Measurements from ENCODE around the gene ARHGEF37. TPM values are rescaled to one million over a fixed set of nuclear protein-coding genes. Genes with fewer than 3 reads are reported as not detected.

The ARHGEF37 gene
- total RNA-seq, 1 donor from 2014 or later = 4.1 TPM

DNA sequence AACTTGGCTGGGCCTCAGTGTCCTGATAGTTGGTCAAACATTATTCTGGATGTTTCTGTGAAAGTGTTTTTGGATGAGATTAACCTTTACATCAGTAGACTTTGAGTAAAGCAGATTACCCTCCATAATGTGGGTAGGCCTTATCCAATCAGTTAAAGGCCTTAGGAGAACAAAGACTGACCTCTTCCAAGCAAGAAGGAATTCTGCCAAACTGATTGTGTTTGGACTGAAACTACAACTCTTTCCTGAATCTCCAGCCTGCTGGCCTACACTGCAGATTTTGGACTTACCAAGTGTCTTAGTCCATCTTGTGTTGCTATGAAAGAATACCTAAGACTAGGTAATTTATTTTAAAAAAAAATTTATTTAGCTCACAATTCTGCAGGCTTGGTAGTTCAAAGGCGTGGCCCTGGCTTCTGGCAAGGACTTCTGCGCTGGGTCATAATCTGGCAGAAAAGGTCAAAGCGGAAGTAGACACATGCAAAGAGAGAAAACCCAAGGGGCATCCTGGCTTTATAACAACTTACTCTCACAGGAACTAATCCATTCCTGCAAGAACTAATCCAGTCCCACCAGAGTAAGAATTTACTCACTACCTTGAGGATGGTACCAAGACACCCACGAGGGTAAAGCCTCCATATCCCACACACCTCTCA is 8.6 kb upstream of the ARHGEF37 start:
- Histone ChIP-seq H3K27me3 (ENCODE audit: control insufficient read depth, insufficient read depth, low read length) (no peaks in the 10 kb centered on the region), H3K4me3 (ENCODE audit: low read depth, low read length) (no peak overlapping the region), H3K36me3 (ENCODE audit: control insufficient read depth, insufficient read depth, low read length) (no peaks in the 10 kb centered on the region)
- TF ChIP-seq, protein P1, sequence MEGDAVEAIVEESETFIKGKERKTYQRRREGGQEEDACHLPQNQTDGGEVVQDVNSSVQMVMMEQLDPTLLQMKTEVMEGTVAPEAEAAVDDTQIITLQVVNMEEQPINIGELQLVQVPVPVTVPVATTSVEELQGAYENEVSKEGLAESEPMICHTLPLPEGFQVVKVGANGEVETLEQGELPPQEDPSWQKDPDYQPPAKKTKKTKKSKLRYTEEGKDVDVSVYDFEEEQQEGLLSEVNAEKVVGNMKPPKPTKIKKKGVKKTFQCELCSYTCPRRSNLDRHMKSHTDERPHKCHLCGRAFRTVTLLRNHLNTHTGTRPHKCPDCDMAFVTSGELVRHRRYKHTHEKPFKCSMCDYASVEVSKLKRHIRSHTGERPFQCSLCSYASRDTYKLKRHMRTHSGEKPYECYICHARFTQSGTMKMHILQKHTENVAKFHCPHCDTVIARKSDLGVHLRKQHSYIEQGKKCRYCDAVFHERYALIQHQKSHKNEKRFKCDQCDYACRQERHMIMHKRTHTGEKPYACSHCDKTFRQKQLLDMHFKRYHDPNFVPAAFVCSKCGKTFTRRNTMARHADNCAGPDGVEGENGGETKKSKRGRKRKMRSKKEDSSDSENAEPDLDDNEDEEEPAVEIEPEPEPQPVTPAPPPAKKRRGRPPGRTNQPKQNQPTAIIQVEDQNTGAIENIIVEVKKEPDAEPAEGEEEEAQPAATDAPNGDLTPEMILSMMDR (IDR thresholded peaks at IDR 0.05; ENCODE audit: insufficient read depth, low read length, poor library complexity, severe bottlenecking) = no peak
- no peak for DNase-seq (ENCODE audit: low read depth)

DNA sequence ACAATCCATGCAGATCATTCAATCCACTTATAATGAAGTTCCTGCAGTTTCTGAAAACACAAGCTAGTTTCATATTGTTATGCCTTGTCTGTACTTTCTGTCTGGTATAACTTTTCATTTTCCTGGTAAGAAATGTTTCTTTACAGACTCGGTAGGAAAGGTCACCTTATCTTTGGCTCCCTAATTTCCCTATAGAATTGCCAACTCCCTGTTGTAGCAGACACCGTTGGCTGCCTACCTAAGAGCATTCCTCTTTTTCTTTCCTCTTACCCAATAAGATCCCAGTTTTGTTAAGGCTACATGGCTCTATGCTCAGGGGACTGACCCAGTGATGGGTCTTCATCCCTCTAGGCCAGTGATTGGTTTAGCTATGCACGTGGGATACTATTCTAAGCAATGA is 6.2 kb upstream of the ARHGEF37 start:
- no peak for DNase-seq (ENCODE audit: low read depth)
- Histone ChIP-seq H3K4me3 (ENCODE audit: low read depth, low read length) (no peak overlapping the region), H3K36me3 (ENCODE audit: control insufficient read depth, insufficient read depth, low read length) (no peaks in the 10 kb centered on the region), H3K27me3 (ENCODE audit: control insufficient read depth, insufficient read depth, low read length) (no peaks in the 10 kb centered on the region)
- TF ChIP-seq, protein P1 (IDR thresholded peaks at IDR 0.05; ENCODE audit: insufficient read depth, low read length, poor library complexity, severe bottlenecking) = no peak

DNA sequence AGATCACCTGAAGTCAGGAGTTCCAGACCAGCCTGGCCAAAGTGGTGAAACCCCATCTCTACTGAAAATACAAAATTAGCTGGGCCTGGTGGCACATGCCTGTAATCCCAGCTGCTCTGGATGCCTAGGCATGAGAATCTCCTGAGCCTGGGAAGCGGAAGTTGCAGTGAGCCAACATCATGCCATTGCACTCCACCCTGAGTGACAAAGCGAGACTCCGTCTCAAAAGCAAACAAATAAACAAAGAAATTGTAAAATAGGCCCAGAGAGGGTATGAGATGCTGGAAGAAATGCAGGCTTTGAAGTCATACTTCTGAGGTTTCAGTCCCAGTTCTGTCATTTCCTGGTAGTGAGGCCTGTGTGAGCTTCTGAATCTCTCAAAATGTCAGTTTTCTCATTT is 5.3 kb upstream of the ARHGEF37 start:
- DNase-seq (ENCODE audit: low read depth) = no peak
- TF ChIP-seq, protein P1 (IDR thresholded peaks at IDR 0.05; ENCODE audit: insufficient read depth, low read length, poor library complexity, severe bottlenecking) = no peak
- no peak overlapping the region for H3K4me3 ChIP-seq (ENCODE audit: low read depth, low read length)
- no peaks in the 10 kb centered on the region for H3K36me3 ChIP-seq (ENCODE audit: control insufficient read depth, insufficient read depth, low read length)
- no peaks in the 10 kb centered on the region for H3K27me3 ChIP-seq (ENCODE audit: control insufficient read depth, insufficient read depth, low read length)

DNA sequence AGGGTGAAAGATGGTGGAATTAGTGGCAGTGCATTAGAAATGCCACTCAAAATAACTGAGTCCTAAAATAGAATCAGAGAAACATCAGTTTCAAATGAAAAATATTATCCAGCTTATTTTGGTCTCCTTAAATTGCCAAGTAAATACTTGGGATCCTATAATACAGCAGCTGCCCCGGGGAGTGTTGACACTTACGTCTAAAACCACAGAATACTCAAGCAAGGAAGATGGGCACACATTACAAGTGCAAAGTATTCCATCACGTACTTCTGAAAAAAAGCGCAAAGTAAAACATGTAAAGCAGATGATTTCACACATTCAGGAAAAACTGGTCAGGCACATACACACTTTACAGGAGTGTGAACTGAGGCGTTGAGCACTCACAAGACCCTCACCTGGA is 2.4 kb upstream of the ARHGEF37 start:
- Histone ChIP-seq H3K36me3 (ENCODE audit: control insufficient read depth, insufficient read depth, low read length) (no peaks in the 10 kb centered on the region), H3K27me3 (ENCODE audit: control insufficient read depth, insufficient read depth, low read length) (no peaks in the 10 kb centered on the region), H3K4me3 (ENCODE audit: low read depth, low read length) (no peak overlapping the region)
- DNase-seq (ENCODE audit: low read depth) = no peak
- TF ChIP-seq, protein P1 (IDR thresholded peaks at IDR 0.05; ENCODE audit: insufficient read depth, low read length, poor library complexity, severe bottlenecking) = no peak

DNA sequence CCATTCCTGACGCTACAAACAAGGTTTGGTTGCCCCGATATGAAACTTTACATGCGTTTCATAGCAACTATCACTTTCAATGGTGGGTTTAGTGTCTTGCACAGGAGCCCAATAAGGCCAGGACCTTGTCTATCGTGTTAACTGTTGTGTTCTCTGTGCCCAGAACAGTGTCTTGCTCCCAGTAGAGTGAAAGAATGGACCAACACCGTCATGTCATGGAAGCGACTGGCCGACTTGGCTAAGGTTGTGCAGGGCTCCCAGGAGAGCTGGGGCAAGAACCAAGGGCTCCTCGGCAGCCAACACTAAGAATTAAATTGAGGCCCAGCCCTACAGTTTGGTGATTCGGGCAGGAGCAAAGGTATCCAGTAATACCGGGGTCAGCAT is 498 bp upstream of the ARHGEF37 start:
- TF ChIP-seq, protein P1 (IDR thresholded peaks at IDR 0.05; ENCODE audit: insufficient read depth, low read length, poor library complexity, severe bottlenecking) = no peak
- DNase-seq (ENCODE audit: low read depth) = no peak
- H3K27me3 ChIP-seq (ENCODE audit: control insufficient read depth, insufficient read depth, low read length) = no peaks in the 10 kb centered on the region
- no peaks in the 10 kb centered on the region for H3K36me3 ChIP-seq (ENCODE audit: control insufficient read depth, insufficient read depth, low read length)
- H3K4me3 ChIP-seq (ENCODE audit: low read depth, low read length) = peak overlapping the region; percentile 41

Data from kidney epithelial cell (primary cell).